Type B pancreatic cell (in vitro differentiated cells): ENCODE results near the gene FHOD3. TPM values are rescaled to one million over a fixed set of nuclear protein-coding genes. Genes with fewer than 3 reads are reported as not detected.

ENCODE experiments used
- DNase-seq: peaks from one replicate; pipeline ENCODE4 v3.0.0; 2021; ENCODE audit warnings: mixed read lengths; ENCODE audit not compliant: unreplicated experiment; ENCODE audit errors: extremely low spot score
- H3K27ac Mint-ChIP-seq: 2 replicates; pipeline ENCODE4 v1.8.0; 2021; ENCODE audit warnings: mild to moderate bottlenecking, mixed read lengths
- H3K27me3 Mint-ChIP-seq: 2 replicates; pipeline ENCODE4 v1.8.0; 2021; ENCODE audit warnings: mixed read lengths
- H3K36me3 Mint-ChIP-seq: 2 replicates; pipeline ENCODE4 v1.8.0; 2021; ENCODE audit warnings: mixed read lengths
- H3K4me1 Mint-ChIP-seq: one replicate; pipeline ENCODE4 v1.8.0; 2021; ENCODE audit warnings: mixed read lengths; ENCODE audit not compliant: unreplicated experiment
- H3K4me3 Mint-ChIP-seq: 2 replicates; pipeline ENCODE4 v1.8.0; 2021; ENCODE audit warnings: mild to moderate bottlenecking, mixed read lengths
- H3K9me3 Mint-ChIP-seq: 2 replicates; pipeline ENCODE4 v1.8.0; 2021; ENCODE audit warnings: mixed read lengths
- total RNA-seq: library from RNA; stranded (reverse); gene quantifications from 2 replicates; pipeline ENCODE4 v1.2.1, GENCODE V29; 2021; ENCODE audit warnings: low replicate concordance
- TF ChIP-seq, protein P1 (sequence below): fragments of 200-600 bp; sonication (generic); conservative IDR thresholded peaks from 2 replicates; pipeline ENCODE4 v1.5.0; 2021; ENCODE audit warnings: antibody characterized with exemption, mild to moderate bottlenecking

Gene FHOD3
- total RNA-seq, 1 donor from 2014 or later, result 5.3 TPM

DNA sequence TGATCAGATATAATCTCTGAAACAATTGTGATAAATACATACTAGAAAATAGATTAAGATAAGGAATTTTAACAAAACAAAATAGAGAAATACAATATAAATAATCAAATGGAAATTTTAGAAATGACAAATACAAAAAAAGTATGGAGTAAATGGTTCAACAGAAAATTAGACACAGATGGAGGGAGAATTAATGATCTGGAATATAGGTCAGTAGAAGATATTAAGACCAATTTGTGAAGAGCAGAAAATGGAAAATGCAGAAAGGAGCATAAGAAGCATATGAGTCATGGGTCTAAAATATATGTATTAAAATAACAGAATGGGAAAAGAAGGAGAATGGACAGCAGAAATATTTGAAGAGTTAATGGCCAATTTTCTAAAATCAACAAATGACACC lies 44.4 kb downstream of the FHOD3 start:
- no peak overlapping the region for H3K27ac Mint-ChIP-seq
- TF ChIP-seq, protein P1, sequence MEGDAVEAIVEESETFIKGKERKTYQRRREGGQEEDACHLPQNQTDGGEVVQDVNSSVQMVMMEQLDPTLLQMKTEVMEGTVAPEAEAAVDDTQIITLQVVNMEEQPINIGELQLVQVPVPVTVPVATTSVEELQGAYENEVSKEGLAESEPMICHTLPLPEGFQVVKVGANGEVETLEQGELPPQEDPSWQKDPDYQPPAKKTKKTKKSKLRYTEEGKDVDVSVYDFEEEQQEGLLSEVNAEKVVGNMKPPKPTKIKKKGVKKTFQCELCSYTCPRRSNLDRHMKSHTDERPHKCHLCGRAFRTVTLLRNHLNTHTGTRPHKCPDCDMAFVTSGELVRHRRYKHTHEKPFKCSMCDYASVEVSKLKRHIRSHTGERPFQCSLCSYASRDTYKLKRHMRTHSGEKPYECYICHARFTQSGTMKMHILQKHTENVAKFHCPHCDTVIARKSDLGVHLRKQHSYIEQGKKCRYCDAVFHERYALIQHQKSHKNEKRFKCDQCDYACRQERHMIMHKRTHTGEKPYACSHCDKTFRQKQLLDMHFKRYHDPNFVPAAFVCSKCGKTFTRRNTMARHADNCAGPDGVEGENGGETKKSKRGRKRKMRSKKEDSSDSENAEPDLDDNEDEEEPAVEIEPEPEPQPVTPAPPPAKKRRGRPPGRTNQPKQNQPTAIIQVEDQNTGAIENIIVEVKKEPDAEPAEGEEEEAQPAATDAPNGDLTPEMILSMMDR, result no peak
- H3K4me1 Mint-ChIP-seq, result peaks cover 10% of the 10 kb centered on the region
- DNase-seq, result no peak
- no peaks in the 10 kb centered on the region for H3K36me3 Mint-ChIP-seq
- no peak overlapping the region for H3K4me3 Mint-ChIP-seq
- H3K27me3 Mint-ChIP-seq, result no peaks in the 10 kb centered on the region
- H3K9me3 Mint-ChIP-seq, result no peaks in the 10 kb centered on the region

DNA sequence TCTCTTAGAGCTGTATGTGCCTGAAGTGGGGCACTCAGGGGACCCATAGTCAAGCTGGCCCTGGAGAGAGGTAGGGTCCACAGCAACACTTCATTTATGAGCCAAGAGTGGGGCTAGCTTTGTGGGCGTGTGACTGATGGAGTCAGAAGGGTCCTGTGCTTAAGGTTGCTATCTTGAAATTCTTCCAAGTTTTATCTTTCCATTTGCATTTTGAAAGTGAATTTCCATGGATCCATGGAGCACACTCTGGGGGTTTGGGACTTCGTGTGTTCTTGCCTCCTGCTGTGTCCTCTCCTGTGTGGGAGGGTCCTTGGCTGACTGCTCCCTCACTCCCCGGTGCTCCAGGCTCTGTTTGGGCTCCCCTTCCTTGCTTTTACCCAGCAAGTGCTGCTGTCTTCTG lies 50.8 kb downstream of the FHOD3 start:
- Mint-ChIP-seq H3K4me1 (peaks cover 22% of the 10 kb centered on the region), H3K27ac (no peak overlapping the region), H3K27me3 (no peaks in the 10 kb centered on the region), H3K36me3 (no peaks in the 10 kb centered on the region), H3K9me3 (no peaks in the 10 kb centered on the region), H3K4me3 (no peak overlapping the region)
- TF ChIP-seq, protein P1, result no peak
- DNase-seq, result no peak

- TF ChIP-seq, protein P1, result no peak
- peaks cover 22% of the 10 kb centered on the region for H3K4me1 Mint-ChIP-seq
- H3K27ac Mint-ChIP-seq, result no peak overlapping the region
- H3K9me3 Mint-ChIP-seq, result no peaks in the 10 kb centered on the region
- no peak overlapping the region for H3K4me3 Mint-ChIP-seq
- H3K36me3 Mint-ChIP-seq, result no peaks in the 10 kb centered on the region
- DNase-seq, result no peak
- H3K27me3 Mint-ChIP-seq, result no peaks in the 10 kb centered on the region
These were observed 51.5 kb downstream of the FHOD3 start for GRCh38 chr18:36348971-36349417.

GRCh38 chr18:36349552-36349951 lies 52.0 kb downstream of the FHOD3 start:
- Mint-ChIP-seq H3K9me3 (no peaks in the 10 kb centered on the region), H3K27me3 (no peaks in the 10 kb centered on the region), H3K27ac (no peak overlapping the region), H3K4me3 (no peak overlapping the region), H3K4me1 (peaks cover 22% of the 10 kb centered on the region), H3K36me3 (no peaks in the 10 kb centered on the region)
- TF ChIP-seq, protein P1, result no peak
- no peak for DNase-seq

- H3K9me3 Mint-ChIP-seq, result no peaks in the 10 kb centered on the region
- H3K4me3 Mint-ChIP-seq, result no peak overlapping the region
- H3K27me3 Mint-ChIP-seq, result no peaks in the 10 kb centered on the region
- no peak for DNase-seq
- TF ChIP-seq, protein P1, result no peak
- peaks cover 22% of the 10 kb centered on the region for H3K4me1 Mint-ChIP-seq
- no peaks in the 10 kb centered on the region for H3K36me3 Mint-ChIP-seq
- H3K27ac Mint-ChIP-seq, result no peak overlapping the region
These were observed 52.7 kb downstream of the FHOD3 start for GRCh38 chr18:36350251-36350651.

GRCh38 chr18:36350839-36351469 lies 53.4 kb downstream of the FHOD3 start:
- no peak overlapping the region for H3K27ac Mint-ChIP-seq
- no peak for DNase-seq

More at GRCh38 chr18:36350839-36351469, 53.4 kb downstream of the FHOD3 start:
- H3K9me3 Mint-ChIP-seq, result no peaks in the 10 kb centered on the region
- peaks cover 22% of the 10 kb centered on the region for H3K4me1 Mint-ChIP-seq
- H3K36me3 Mint-ChIP-seq, result no peaks in the 10 kb centered on the region
- TF ChIP-seq, protein P1, result no peak
- H3K27me3 Mint-ChIP-seq, result no peaks in the 10 kb centered on the region
- no peak overlapping the region for H3K4me3 Mint-ChIP-seq
